Mesendoderm (in vitro differentiated cells): ENCODE data around the gene RAMACL.

Source experiments
- DNase-seq: peaks from one replicate; pipeline ENCODE4 v3.0.0; 2013
- H2AK5ac ChIP-seq: 2 replicates; pipeline ENCODE4 v1.6.1; 2013; ENCODE audit warnings: low read length, inconsistent platforms
- H2BK120ac ChIP-seq: 2 replicates; pipeline ENCODE4 v1.6.1; 2013; ENCODE audit warnings: low read depth, mild to moderate bottlenecking, low read length, moderate library complexity, mixed read lengths
- H2BK15ac ChIP-seq: replicated peaks from 2 replicates; pipeline ENCODE4 v1.6.1; 2013; ENCODE audit warnings: low read depth, mild to moderate bottlenecking, moderate library complexity
- H2BK5ac ChIP-seq: 2 replicates; pipeline ENCODE4 v1.6.1; 2013; ENCODE audit warnings: low read length, inconsistent platforms
- H3K18ac ChIP-seq: 2 replicates; pipeline ENCODE4 v1.6.1; 2013; ENCODE audit warnings: mild to moderate bottlenecking, low read length, mixed read lengths
- H3K23ac ChIP-seq: one replicate; pipeline ENCODE4 v1.6.1; 2013; ENCODE audit warnings: low read length
- H3K27ac ChIP-seq: 2 replicates; pipeline ENCODE4 v1.5.1; 2013; ENCODE audit warnings: low read depth, mild to moderate bottlenecking, inconsistent platforms, low read length, moderate library complexity
- H3K27me3 ChIP-seq: 2 replicates; pipeline ENCODE4 v1.6.1; 2013; ENCODE audit warnings: low read length, control low read depth, mild to moderate bottlenecking, inconsistent platforms; ENCODE audit not compliant: insufficient read depth, poor library complexity
- H3K36me3 ChIP-seq: 2 replicates; pipeline ENCODE4 v1.6.1; 2013; ENCODE audit warnings: low read length, inconsistent platforms; ENCODE audit not compliant: control insufficient read depth, insufficient read depth
- H3K4ac ChIP-seq: one replicate; pipeline ENCODE4 v1.6.1; 2013; ENCODE audit warnings: low read depth, mild to moderate bottlenecking, low read length, moderate library complexity
- H3K4me1 ChIP-seq: 2 replicates; pipeline ENCODE4 v1.6.1; 2013; ENCODE audit warnings: low read depth, low read length, inconsistent platforms; ENCODE audit not compliant: control insufficient read depth
- H3K4me2 ChIP-seq: 2 replicates; pipeline ENCODE4 v1.6.1; 2013; ENCODE audit warnings: low read length
- H3K4me3 ChIP-seq: 2 replicates; pipeline ENCODE4 v1.5.1; 2013; ENCODE audit warnings: mild to moderate bottlenecking, low read length
- H3K56ac ChIP-seq: one replicate; pipeline ENCODE4 v1.6.1; 2013; ENCODE audit warnings: low read length
- H3K79me1 ChIP-seq: 2 replicates; pipeline ENCODE4 v1.6.1; 2013; ENCODE audit warnings: low read length, inconsistent platforms
- H3K79me2 ChIP-seq: 2 replicates; pipeline ENCODE4 v1.6.1; 2013; ENCODE audit warnings: mild to moderate bottlenecking, low read length; ENCODE audit not compliant: control insufficient read depth, insufficient read depth
- H3K9ac ChIP-seq: 2 replicates; pipeline ENCODE4 v1.6.1; 2013; ENCODE audit warnings: low read length, inconsistent platforms
- H4K5ac ChIP-seq: one replicate; pipeline ENCODE4 v1.6.1; 2013; ENCODE audit warnings: low read length
- H4K8ac ChIP-seq: one replicate; pipeline ENCODE4 v1.6.1; 2013; ENCODE audit warnings: low read depth, mild to moderate bottlenecking, control low read depth, low read length, moderate library complexity
- WGBS: extraction: QIAGEN DNeasy Blood & Tissue Kit; methylation state at CpG from one replicate; pipeline ENCODE4 v1.1.7; 2013; ENCODE audit warnings: low lambda C conversion rate, missing lambda C conversion rate; ENCODE audit not compliant: insufficient coverage; ENCODE audit errors: extremely low coverage; 5-methylcytosine and 5-hydroxymethylcytosine counted together

Gene RAMACL

DNA sequence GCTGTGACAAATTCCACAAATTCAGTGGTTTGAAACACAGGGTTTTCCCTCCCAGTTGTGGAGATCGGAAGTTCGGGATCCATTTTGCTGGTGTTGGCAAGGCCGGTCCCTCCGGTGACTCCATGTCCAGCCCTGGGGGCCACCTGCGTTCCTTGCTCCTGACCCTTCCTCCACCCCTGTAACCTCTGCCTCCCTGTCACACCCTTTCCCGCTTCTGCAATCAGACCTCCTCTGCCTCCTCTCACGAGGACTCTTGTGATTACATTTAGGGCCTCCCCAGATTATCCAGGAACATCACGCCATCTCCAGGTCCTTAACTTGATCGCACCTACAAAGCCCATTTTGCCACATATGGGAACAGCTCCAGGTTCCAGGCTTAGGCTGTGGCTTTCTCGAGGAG, 28.1 kb upstream of the RAMACL start:
- Histone ChIP-seq H3K4me1 (peaks cover 10% of the 10 kb centered on the region), H2BK5ac (no peak overlapping the region), H3K9ac (no peak overlapping the region), H3K4me2 (no peak overlapping the region), H3K27me3 (no peaks in the 10 kb centered on the region), H3K23ac (no peak overlapping the region), H3K27ac (peak overlapping the region; percentile 1), H4K5ac (no peak overlapping the region), H3K4ac (no peak overlapping the region), H3K56ac (peak overlapping the region; percentile 12), H3K79me1 (peaks cover 7% of the 10 kb centered on the region), H2AK5ac (no peak overlapping the region), H2BK15ac (no peak overlapping the region), H2BK120ac (peak overlapping the region; percentile 16), H3K4me3 (no peak overlapping the region), H4K8ac (no peak overlapping the region), H3K18ac (peak overlapping the region; percentile 24), H3K79me2 (peaks cover 9% of the 10 kb centered on the region), H3K36me3 (no peaks in the 10 kb centered on the region)
- peak; percentile 75 for DNase-seq
- no CpG with 5 or more reads among the region's 10 CpGs for WGBS

DNA sequence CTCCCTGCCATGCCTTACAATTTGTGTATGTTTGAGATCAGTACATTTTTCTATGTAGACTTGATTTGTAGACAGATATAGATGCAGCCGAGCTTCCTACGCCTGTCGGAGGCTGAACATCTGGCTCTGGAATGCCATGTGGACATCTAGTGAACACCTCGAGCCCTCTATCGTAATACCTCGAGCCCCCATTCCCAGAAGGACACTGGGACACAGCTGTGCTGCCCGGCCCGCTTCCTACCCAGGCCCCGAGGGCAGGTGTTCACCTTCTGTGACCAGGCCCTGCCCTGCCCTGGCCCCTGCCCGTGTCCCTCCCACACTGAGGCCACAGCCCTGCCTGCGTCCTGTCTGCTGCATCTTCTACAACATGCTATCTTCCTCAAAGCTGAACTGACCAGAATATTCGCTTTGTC, 27.7 kb upstream of the RAMACL start:
- Histone ChIP-seq H3K4me2 (no peak overlapping the region), H4K5ac (no peak overlapping the region), H3K18ac (peak overlapping the region; percentile 24), H3K9ac (no peak overlapping the region), H2BK5ac (no peak overlapping the region), H3K27me3 (no peaks in the 10 kb centered on the region), H3K27ac (peak overlapping the region; percentile 1), H3K56ac (peak overlapping the region; percentile 12), H2BK120ac (peak overlapping the region; percentile 16), H3K79me1 (peaks cover 7% of the 10 kb centered on the region), H4K8ac (no peak overlapping the region), H3K79me2 (peaks cover 9% of the 10 kb centered on the region), H3K4ac (no peak overlapping the region), H3K23ac (no peak overlapping the region), H3K4me3 (no peak overlapping the region), H3K4me1 (peaks cover 10% of the 10 kb centered on the region), H2BK15ac (no peak overlapping the region), H3K36me3 (no peaks in the 10 kb centered on the region), H2AK5ac (peak overlapping the region; percentile 25)
- WGBS: no CpG with 5 or more reads among the region's 12 CpGs
- no peak for DNase-seq

DNA sequence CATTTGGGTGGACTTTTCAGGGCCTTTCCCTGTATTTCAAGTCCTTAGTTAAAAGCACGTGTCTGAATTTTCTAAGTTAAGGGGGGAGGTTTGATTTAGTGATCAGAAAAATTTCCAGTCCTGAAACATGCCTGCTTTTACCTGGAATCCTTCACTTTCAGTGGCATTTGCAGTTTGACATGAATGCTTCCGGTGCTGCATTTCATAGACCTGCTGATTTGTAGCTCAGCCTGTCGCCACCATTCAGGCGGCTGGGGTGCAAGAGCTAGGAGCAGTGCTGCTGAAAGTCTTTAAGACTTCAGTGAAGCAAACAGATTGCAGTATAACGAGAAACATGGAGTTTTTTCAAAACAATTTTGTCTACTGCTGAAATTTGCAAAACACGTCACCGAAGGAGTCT, 26.5 kb upstream of the RAMACL start:
- H3K18ac ChIP-seq: no peak overlapping the region
- H3K56ac ChIP-seq: no peak overlapping the region
- no peak overlapping the region for H4K5ac ChIP-seq
- no peak overlapping the region for H3K27ac ChIP-seq
- H3K4ac ChIP-seq: no peak overlapping the region
- H3K27me3 ChIP-seq: no peaks in the 10 kb centered on the region
- H2BK15ac ChIP-seq: no peak overlapping the region
- H3K4me1 ChIP-seq: peaks cover 10% of the 10 kb centered on the region
- H3K79me1 ChIP-seq: peaks cover 7% of the 10 kb centered on the region
- H2BK120ac ChIP-seq: no peak overlapping the region
- peaks cover 9% of the 10 kb centered on the region for H3K79me2 ChIP-seq
- no peaks in the 10 kb centered on the region for H3K36me3 ChIP-seq
- H3K4me2 ChIP-seq: no peak overlapping the region
- no peak overlapping the region for H4K8ac ChIP-seq
- H3K9ac ChIP-seq: no peak overlapping the region
- H3K4me3 ChIP-seq: no peak overlapping the region
- no peak for DNase-seq
- no peak overlapping the region for H3K23ac ChIP-seq
- H2AK5ac ChIP-seq: no peak overlapping the region
- H2BK5ac ChIP-seq: no peak overlapping the region
- WGBS: no CpG with 5 or more reads among the region's 7 CpGs

GRCh38 chr6:166612471-166612881, 26.0 kb upstream of the RAMACL start:
- WGBS: no CpG with 5 or more reads among the region's 11 CpGs
- no peak overlapping the region for H3K23ac ChIP-seq
- H3K79me1 ChIP-seq: peaks cover 7% of the 10 kb centered on the region
- peaks cover 9% of the 10 kb centered on the region for H3K79me2 ChIP-seq
- no peak overlapping the region for H3K56ac ChIP-seq
- no peak overlapping the region for H3K27ac ChIP-seq
- H3K4ac ChIP-seq: no peak overlapping the region
- no peak overlapping the region for H3K4me3 ChIP-seq
- no peaks in the 10 kb centered on the region for H3K36me3 ChIP-seq
- H3K4me1 ChIP-seq: peaks cover 10% of the 10 kb centered on the region
- no peak overlapping the region for H2AK5ac ChIP-seq
- no peak overlapping the region for H3K18ac ChIP-seq
- H3K27me3 ChIP-seq: no peaks in the 10 kb centered on the region
- no peak overlapping the region for H4K8ac ChIP-seq
- no peak overlapping the region for H3K9ac ChIP-seq
- no peak for DNase-seq
- H2BK120ac ChIP-seq: no peak overlapping the region
- no peak overlapping the region for H4K5ac ChIP-seq
- no peak overlapping the region for H3K4me2 ChIP-seq
- H2BK5ac ChIP-seq: no peak overlapping the region
- H2BK15ac ChIP-seq: no peak overlapping the region

DNA sequence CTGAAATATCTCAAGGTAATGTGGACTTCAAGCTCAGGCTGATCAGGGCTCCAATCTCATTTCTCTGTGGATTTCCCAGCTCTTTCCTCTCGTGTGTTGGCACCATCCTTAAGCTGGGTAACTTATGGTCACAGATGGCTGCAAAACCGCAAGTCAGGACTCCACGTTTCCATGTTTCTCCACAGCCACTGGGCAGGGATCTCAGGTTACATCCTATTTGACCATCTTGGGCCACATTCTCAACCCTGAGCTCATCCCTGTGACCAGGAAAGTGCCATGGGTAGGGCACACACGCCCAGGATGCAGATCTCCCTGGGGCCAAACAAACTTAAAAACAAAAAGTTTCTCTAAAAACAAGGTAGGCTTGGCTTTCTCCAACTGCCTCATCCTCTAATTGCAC, 25.2 kb upstream of the RAMACL start:
- Histone ChIP-seq H3K27ac (no peak overlapping the region), H2BK5ac (no peak overlapping the region), H2BK15ac (no peak overlapping the region), H3K4me3 (no peak overlapping the region), H4K8ac (no peak overlapping the region), H3K4me1 (peaks cover 10% of the 10 kb centered on the region), H3K4me2 (no peak overlapping the region), H3K79me2 (peaks cover 6% of the 10 kb centered on the region), H3K27me3 (no peaks in the 10 kb centered on the region), H3K23ac (no peak overlapping the region), H3K4ac (no peak overlapping the region), H3K36me3 (no peaks in the 10 kb centered on the region), H3K9ac (no peak overlapping the region), H3K18ac (no peak overlapping the region), H3K79me1 (peaks cover 7% of the 10 kb centered on the region), H2AK5ac (no peak overlapping the region), H2BK120ac (no peak overlapping the region), H4K5ac (no peak overlapping the region), H3K56ac (no peak overlapping the region)
- WGBS: no CpG with 5 or more reads among the region's 4 CpGs
- DNase-seq: no peak

- H2AK5ac ChIP-seq: no peak overlapping the region
- H4K5ac ChIP-seq: no peak overlapping the region
- H3K23ac ChIP-seq: no peak overlapping the region
- no peak overlapping the region for H3K4ac ChIP-seq
- no peaks in the 10 kb centered on the region for H3K79me2 ChIP-seq
- no peak overlapping the region for H3K56ac ChIP-seq
- no CpG with 5 or more reads among the region's 9 CpGs for WGBS
- no peak overlapping the region for H4K8ac ChIP-seq
- H3K4me1 ChIP-seq: peaks cover 7% of the 10 kb centered on the region
- H3K27ac ChIP-seq: no peak overlapping the region
- no peak overlapping the region for H2BK15ac ChIP-seq
- DNase-seq: peak; percentile 35
- H3K18ac ChIP-seq: no peak overlapping the region
- H3K27me3 ChIP-seq: no peaks in the 10 kb centered on the region
- no peak overlapping the region for H2BK120ac ChIP-seq
- no peak overlapping the region for H3K4me3 ChIP-seq
- no peak overlapping the region for H3K4me2 ChIP-seq
- no peak overlapping the region for H2BK5ac ChIP-seq
- H3K9ac ChIP-seq: no peak overlapping the region
- H3K79me1 ChIP-seq: no peaks in the 10 kb centered on the region
- H3K36me3 ChIP-seq: no peaks in the 10 kb centered on the region
Measured at GRCh38 chr6:166610069-166610468, 23.6 kb upstream of the RAMACL start.
